HL-60 (cell line): Measurements from ENCODE around the gene CHIT1.
"Not testable (repeated sequence)": the region's sequence is repeated elsewhere in the genome, so short reads cannot be mapped to it uniquely, and the experiment has no call there.

Experiments used
- DNase-seq, 2 experiments: peaks; one replicate each; pipeline ENCODE4 v3.0.0-alpha.2; 2010 to 2020; ENCODE audit warnings: low read depth in 1 of 2, low spot score in 1 of 2
- H3K27ac ChIP-seq: fragments of 250-450 bp; sonication (Bioruptor Pico); replicated peaks from 2 replicates; pipeline ENCODE4 v1.5.1; 2020; ENCODE audit warnings: mild to moderate bottlenecking, moderate library complexity
- H3K27me3 ChIP-seq: fragments of 250-450 bp; sonication (Bioruptor Pico); 2 replicates; pipeline ENCODE4 v1.5.1; 2021; ENCODE audit warnings: mild to moderate bottlenecking, moderate library complexity; ENCODE audit not compliant: insufficient read depth, poor library complexity, severe bottlenecking
- H3K4me3 ChIP-seq: replicated peaks from 2 replicates; pipeline ENCODE4 v1.5.1; 2011; ENCODE audit warnings: mild to moderate bottlenecking, control low read depth, low read length; ENCODE audit not compliant: insufficient read depth
- CTCF ChIP-seq: IDR thresholded peaks from one replicate; pipeline ENCODE4 v1.5.1; 2011; ENCODE audit warnings: low read length, control low read depth, inconsistent platforms; ENCODE audit not compliant: insufficient read depth
- GABPA ChIP-seq: IDR thresholded peaks from 2 replicates; pipeline ENCODE4 v1.6.1; 2012; ENCODE audit warnings: low read depth
- POLR2AphosphoS5 ChIP-seq: IDR thresholded peaks from 2 replicates; pipeline ENCODE4 v1.6.1; 2012; ENCODE audit warnings: low read depth
- REST ChIP-seq: IDR thresholded peaks from 2 replicates; pipeline ENCODE4 v1.6.1; 2012; ENCODE audit warnings: low read depth; ENCODE audit not compliant: insufficient replicate concordance
- SPI1 ChIP-seq: IDR thresholded peaks from 2 replicates; pipeline ENCODE4 v1.6.1; 2012; ENCODE audit warnings: low read depth, mild to moderate bottlenecking, borderline replicate concordance

Gene CHIT1

GRCh38 chr1:203239526-203240305 lies 10.2 kb upstream of the CHIT1 start:
- Histone ChIP-seq H3K4me3 (no peak overlapping the region), H3K27me3 (no peaks in the 10 kb centered on the region), H3K27ac (no peak overlapping the region)
- no peak for TF ChIP-seq GABPA
- no peak for TF ChIP-seq POLR2AphosphoS5
- no peak for TF ChIP-seq SPI1
- TF ChIP-seq CTCF: no peak
- no peak for TF ChIP-seq REST
- DNase-seq: no peak

GRCh38 chr1:203239081-203239480 lies 9.6 kb upstream of the CHIT1 start:
- H3K27ac ChIP-seq: no peak overlapping the region
- DNase-seq: no peak
- TF ChIP-seq REST (no peak), GABPA (no peak), CTCF (no peak), SPI1 (no peak), POLR2AphosphoS5 (no peak)

GRCh38 chr1:203238535-203238934 lies 9.1 kb upstream of the CHIT1 start:
- Histone ChIP-seq H3K4me3 (no peak overlapping the region), H3K27ac (no peak overlapping the region), H3K27me3 (peaks cover 3% of the 10 kb centered on the region)
- TF ChIP-seq POLR2AphosphoS5 (no peak), SPI1 (no peak), CTCF (no peak), REST (no peak), GABPA (no peak)
- no peak for DNase-seq

More at GRCh38 chr1:203239081-203239480, 9.6 kb upstream of the CHIT1 start:
- no peaks in the 10 kb centered on the region for H3K27me3 ChIP-seq
- no peak overlapping the region for H3K4me3 ChIP-seq

GRCh38 chr1:203234901-203235300 lies 5.4 kb upstream of the CHIT1 start:
- not testable (repeated sequence) for DNase-seq, H3K27me3 ChIP-seq, H3K27ac ChIP-seq, H3K4me3 ChIP-seq
